Measurements from ENCODE around the gene PRKN. TPM values are rescaled to one million over a fixed set of nuclear protein-coding genes. Genes with fewer than 3 reads are reported as not detected.

The PRKN gene
- total and polyA plus RNA-seq, 2 experiments from 2014 or later, result 11.7 to 28.1 TPM

- H3K36me3 ChIP-seq, result no peaks in the 10 kb centered on the region
- TF ChIP-seq CTCF (IDR thresholded peaks at IDR 0.05; ENCODE audit: low read depth, low read length), result no peak
- DNase-seq (ENCODE audit: low read depth in 1 of 2, low spot score in 1 of 2), result peak in 1 of 2 donors; percentile 30
- H3K27me3 ChIP-seq, result no peaks in the 10 kb centered on the region
- H3K4me1 ChIP-seq (ENCODE audit: low read depth), result peaks cover 6% of the 10 kb centered on the region
- H3K27ac ChIP-seq, result no peak overlapping the region
- no peak overlapping the region for H3K4me3 ChIP-seq
- H3K9me3 ChIP-seq (ENCODE audit: low read depth), result peaks cover 3% of the 10 kb centered on the region
Observed at GRCh38 chr6:162670345-162670744, 57.2 kb downstream of the PRKN start.

GRCh38 chr6:162666246-162666645 lies 61.3 kb downstream of the PRKN start:
- Histone ChIP-seq H3K4me3 (no peak overlapping the region), H3K36me3 (no peaks in the 10 kb centered on the region), H3K9me3 (ENCODE audit: low read depth) (peaks cover 3% of the 10 kb centered on the region), H3K27ac (no peak overlapping the region), H3K27me3 (no peaks in the 10 kb centered on the region), H3K4me1 (ENCODE audit: low read depth) (peaks cover 6% of the 10 kb centered on the region)
- no peak for TF ChIP-seq CTCF (IDR thresholded peaks at IDR 0.05; ENCODE audit: low read depth, low read length)
- DNase-seq (ENCODE audit: low read depth in 1 of 2, low spot score in 1 of 2), result no peak

GRCh38 chr6:162653808-162654207 lies 73.8 kb downstream of the PRKN start:
- Histone ChIP-seq H3K4me3 (no peak overlapping the region), H3K9me3 (ENCODE audit: low read depth) (no peaks in the 10 kb centered on the region), H3K36me3 (no peaks in the 10 kb centered on the region), H3K27me3 (no peaks in the 10 kb centered on the region), H3K4me1 (ENCODE audit: low read depth) (peaks cover 4% of the 10 kb centered on the region), H3K27ac (no peak overlapping the region)
- DNase-seq (ENCODE audit: low read depth in 1 of 2, low spot score in 1 of 2), result no peak
- TF ChIP-seq CTCF (IDR thresholded peaks at IDR 0.05; ENCODE audit: low read depth, low read length), result no peak

GRCh38 chr6:162651505-162651904 lies 76.1 kb downstream of the PRKN start:
- no peaks in the 10 kb centered on the region for H3K27me3 ChIP-seq
- H3K36me3 ChIP-seq, result no peaks in the 10 kb centered on the region
- H3K4me1 ChIP-seq (ENCODE audit: low read depth), result peaks cover 4% of the 10 kb centered on the region
- DNase-seq (ENCODE audit: low read depth in 1 of 2, low spot score in 1 of 2), result peak in 1 of 2 donors; percentile 33
- no peak overlapping the region for H3K27ac ChIP-seq
- no peak for TF ChIP-seq CTCF (IDR thresholded peaks at IDR 0.05; ENCODE audit: low read depth, low read length)
- H3K9me3 ChIP-seq (ENCODE audit: low read depth), result no peaks in the 10 kb centered on the region
- no peak overlapping the region for H3K4me3 ChIP-seq

DNA sequence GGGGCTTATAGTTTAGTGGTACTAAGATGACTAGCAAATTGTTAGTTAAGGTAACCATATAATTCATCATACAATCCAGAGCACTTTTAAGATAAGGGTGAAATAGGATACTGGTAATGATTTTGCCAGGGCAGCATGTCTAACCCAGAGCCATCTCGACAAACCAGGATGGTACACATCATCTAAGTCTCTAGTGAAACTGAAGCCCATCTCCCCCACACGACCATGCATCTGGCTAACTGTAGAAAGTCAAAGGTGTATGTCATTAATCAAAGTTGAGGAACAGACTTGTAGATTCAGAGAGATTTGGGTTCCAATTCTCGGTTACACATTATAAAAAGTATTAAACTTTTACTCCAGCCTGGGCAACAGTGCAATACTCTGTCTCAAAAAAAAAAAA lies 78.3 kb downstream of the PRKN start:
- no peaks in the 10 kb centered on the region for H3K27me3 ChIP-seq
- H3K9me3 ChIP-seq (ENCODE audit: low read depth), result no peaks in the 10 kb centered on the region

More for the DNA sequence above, 78.3 kb downstream of the PRKN start:
- H3K27ac ChIP-seq, result no peak overlapping the region
- no peak for TF ChIP-seq CTCF (IDR thresholded peaks at IDR 0.05; ENCODE audit: low read depth, low read length)
- no peak for DNase-seq (ENCODE audit: low read depth in 1 of 2, low spot score in 1 of 2)
- H3K4me3 ChIP-seq, result no peak overlapping the region
- H3K4me1 ChIP-seq (ENCODE audit: low read depth), result peaks cover 7% of the 10 kb centered on the region
- no peaks in the 10 kb centered on the region for H3K36me3 ChIP-seq
